Fibroblast of skin of abdomen (primary cell): ENCODE results near the gene EPHA7.

Experiments used
- DNase-seq: peaks from one replicate; pipeline ENCODE4 v3.0.0-alpha.2; 2013

EPHA7 gene

DNA sequence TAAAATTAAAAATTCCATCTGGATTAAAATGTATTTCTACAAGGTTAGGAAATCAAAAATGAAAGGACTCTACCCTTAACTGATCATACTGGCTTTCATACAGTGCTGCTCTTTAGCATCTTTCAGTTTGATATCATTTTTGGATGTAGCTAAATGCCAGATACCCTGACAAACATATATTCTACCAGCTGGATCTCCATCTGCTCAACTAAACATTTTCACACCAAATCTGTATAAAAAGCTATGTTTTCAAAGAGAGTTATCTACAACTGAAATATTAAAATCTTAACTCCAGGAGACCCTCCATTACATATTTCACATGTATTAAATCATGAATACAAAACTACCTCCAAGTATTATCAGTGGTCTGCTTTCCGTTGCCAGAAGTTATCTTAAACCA lies 95.7 kb downstream of the EPHA7 start:
- DNase-seq: no peak

DNA sequence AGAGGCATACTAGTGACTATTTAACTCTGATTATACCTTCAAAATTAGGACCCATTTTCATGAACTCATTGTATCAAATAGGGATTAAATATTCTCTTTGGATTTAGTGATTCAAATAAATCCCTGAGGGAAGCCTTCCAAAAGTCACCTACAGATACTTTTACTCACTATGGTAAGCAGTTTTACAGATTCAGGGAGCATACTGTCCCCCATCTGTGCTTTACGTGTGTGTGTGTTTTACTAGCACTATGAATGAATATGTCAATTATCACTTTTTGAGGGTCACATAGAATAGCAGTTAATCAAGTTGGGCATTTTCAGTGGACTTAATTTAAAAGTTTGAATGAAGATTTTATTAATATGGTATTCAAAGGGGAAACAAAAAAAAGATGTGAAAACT lies 96.7 kb downstream of the EPHA7 start:
- DNase-seq: no peak

DNA sequence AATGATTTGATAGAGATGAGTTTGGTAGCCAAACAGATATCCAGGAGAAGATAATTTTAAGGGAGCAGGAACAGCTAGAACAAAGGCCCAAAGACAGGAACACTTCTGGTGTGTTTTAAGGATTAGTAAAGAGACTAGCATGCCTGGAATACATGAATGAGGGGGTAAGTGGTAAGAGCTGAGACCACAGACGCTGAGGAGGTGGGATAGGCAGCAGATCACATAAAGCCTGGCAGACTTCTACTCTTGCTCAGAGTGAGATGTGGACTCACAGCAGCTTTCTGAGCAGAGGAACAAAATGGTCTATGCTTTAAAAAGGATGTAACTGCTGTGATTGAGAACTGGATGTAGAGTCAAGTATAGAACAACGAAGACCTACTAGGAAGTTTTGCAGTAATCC lies 100.1 kb downstream of the EPHA7 start:
- no peak for DNase-seq

DNA sequence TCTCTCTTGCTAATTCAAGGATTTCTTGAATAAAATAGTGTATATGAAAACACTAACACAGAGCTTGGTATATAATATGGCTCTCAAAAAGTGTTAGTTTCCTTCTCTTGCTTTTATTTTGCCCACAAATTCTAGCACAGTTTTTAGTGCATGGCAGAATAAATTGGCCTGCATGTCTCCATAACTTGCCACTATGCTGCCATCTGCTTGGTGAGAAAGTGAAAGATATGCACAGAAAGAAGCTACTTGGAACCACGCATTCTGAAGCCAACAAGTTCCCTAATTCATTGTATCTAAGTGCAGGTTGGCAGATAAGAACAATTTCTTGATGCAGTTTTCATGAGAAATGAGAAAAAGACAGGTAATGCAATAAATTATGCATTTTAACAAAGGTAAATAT lies 101.2 kb downstream of the EPHA7 start:
- DNase-seq: no peak

DNA sequence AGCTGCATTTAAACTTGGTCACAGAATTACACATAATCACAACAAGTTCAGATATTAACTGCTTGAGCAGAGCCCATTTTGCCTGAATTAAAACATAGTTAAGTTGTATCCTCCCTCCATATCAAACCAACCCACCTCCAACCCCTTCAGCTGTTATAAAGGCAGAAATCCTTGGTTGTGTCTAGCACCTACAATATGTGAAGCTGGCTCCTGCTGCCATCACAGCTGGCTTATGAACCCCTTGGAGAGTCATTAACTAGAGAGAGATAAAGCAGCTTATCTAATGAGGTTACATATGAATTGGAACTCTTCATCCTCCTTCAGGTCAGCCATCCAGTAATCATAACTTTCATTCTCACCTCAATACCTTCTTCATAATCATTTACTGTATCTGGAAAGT lies 101.8 kb downstream of the EPHA7 start:
- DNase-seq: no peak

DNA sequence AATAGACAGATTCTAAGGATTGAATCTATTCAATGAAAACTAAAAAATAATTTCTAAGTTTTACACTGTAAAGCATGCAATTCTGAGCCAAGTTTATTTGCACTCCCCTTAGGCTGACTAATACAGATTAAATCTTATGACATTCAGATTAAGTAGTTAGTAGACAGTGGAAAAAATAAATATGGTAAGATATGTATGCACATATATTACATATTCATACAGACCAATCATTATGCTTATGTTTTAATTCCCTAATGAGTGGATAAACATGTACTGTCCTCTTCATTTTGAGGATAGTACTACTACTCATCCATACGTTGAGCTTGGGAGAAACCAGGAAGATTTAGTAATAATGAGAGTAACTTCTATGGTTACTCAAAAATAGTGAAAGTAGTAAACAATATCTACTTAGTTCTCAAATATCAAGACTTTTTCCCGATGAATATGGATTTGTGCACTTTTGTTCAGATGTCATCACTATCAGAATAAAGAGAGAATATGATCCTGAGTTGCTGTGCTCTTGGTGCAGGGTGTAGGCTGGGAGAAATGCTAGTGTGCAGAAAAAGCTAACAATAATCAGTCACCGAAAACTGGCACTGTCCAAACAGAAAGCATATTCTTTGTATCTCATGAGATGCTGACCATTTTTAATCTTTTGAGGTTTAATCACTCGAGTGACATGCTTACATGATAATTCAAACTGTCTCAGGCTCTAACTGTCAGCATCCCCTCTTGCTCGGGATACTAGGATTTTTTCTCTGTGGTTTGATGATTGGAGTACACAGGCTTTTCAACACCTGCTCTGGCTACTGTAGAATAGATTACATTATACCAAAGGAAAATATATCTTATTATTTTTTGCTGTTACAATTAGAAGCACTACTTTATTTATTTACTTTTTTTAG lies 111.6 kb downstream of the EPHA7 start:
- DNase-seq: no peak

DNA sequence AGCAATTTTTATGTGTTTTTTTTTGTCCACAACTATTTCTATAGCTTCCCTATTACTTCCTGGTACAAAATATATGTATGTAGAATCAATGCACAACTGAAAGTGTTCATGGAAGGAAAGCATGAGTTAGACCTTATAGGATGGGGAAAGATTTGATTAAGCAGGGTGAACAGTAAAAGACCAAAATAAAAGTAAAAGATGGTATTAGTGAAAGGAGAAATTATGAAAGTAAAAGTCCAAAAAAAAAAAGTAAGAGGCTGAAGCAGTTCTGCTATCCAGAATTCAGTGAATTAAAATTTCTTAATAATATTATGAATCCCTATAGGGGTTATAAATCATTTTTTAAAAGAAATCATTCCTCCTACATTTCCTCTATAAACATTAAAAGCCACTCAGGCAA lies 114.3 kb downstream of the EPHA7 start:
- no peak for DNase-seq

DNA sequence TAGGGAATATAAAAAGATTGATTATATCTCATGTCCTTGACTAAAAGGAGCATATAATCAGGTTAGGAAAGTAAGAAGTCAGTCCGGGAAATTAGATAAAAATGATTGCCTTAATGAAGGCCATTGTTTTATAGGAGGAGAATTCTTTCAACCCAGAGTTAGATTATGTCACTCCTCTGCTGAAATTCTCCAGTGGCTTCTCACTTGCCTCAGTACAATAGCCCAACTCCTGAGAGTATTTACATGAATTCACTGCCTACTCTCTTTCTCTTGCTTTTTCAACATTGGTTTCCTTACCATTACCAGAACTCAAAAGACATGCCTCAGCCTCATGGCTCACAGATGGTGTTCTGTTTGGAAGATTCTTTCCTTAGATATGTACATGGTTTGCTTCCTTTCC lies 114.9 kb downstream of the EPHA7 start:
- no peak for DNase-seq

DNA sequence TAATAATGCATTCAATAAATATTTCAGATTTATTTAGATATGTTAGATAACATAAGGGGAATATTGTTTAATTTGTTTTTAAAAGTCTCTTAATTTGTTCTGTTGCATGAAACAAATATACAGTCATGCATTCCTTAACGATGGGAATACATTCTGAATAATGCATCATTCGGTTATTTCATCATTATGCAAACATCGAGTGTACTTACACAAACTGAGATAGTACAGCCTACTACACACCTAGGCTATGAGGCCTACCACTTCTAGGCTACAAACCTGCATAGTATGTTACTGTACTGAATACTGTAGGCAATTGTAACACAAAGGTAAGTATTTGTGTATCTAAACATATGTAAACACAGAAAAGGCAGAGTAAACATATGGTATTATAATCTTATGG lies 118.7 kb downstream of the EPHA7 start:
- DNase-seq: no peak

DNA sequence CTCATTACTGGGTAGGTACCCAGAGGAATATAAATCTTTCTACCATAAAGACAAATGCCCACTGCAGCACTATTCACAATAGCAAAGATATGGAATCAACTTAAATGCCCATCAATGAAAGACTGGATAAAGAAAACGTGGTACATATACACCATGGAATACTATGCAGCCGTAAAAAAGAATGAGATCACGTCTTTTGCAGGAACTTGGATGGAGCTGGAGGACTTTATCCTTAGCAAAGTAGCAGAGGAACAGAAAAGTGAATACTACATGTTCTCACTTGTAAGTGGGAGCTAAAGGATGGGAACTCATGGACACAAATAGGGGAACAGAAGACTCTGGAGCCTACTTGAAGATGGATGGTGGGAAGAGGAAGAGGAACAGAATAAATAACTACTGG lies 119.7 kb downstream of the EPHA7 start:
- no peak for DNase-seq

DNA sequence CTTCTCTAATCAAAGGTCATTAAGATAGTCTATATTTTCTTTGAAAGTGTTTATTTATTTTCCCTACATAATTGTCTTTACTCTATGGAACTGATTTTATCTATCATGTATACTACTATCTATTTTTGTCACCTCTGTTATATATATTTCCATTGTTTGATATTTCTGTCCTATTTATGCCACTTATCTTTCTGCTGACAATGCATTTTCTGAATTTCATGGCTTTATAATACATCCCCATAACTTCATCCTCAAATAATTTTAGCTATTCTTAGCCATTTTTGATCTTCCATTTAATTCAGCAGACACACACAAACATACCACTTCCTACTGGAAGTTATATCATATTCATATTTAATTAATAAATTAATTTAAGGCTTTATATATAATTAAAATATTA lies 123.7 kb downstream of the EPHA7 start:
- DNase-seq: no peak

DNA sequence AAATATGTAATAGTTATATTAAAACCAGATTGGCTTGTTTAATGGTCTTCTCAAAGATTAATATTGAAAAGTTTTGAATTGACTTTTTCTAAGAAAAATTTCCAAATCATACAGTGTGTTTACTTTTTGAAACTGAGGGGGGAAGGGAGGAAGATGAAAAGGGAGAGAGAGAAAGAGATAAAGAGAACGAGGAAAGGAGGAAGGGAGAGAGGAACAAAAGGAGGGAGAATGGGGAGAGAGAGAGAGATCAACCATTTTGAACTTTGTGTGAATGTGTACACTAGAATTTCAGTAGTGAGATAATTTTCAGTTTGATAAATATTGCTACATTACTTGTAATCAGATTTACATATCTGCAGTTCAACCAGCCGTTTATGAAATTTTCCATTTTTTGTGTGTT lies 124.5 kb downstream of the EPHA7 start:
- no peak for DNase-seq

DNA sequence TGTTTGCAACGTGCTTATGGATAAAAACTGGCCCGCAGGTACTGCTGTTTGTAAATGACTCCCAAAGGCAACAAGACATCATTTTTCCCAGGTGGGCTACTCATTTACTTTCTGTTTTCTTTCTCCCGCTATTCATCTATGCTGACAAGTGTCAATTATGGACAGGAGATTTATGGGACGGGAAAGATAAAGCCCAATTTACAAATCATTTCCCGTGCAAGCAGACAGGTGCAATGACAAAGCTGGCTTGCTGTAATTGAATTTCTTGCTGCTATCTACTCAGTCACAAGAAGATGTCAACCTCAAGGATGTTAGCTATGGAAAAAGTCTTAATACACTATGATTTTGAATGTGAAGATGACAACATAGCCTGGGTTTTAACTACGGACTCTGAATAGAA lies 125.5 kb downstream of the EPHA7 start:
- no peak for DNase-seq

DNA sequence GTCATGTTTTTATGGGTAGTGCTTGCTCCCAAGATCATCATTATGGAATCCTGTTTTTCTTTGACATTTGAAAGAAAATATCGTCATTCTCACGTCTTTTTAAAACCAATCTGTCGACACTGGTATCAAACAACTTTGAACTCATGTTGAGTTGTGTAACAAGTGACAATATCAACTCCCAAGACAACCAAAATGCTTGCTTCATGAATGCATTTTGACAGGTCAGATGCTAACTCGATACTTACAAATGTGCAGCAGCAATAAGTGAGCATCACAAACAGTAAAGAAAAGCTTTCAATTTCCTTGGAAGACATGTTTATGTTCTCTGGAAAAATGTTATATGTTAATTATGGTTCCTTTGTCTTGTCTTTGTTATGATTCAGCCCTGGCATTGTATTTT lies 125.9 kb downstream of the EPHA7 start:
- no peak for DNase-seq

DNA sequence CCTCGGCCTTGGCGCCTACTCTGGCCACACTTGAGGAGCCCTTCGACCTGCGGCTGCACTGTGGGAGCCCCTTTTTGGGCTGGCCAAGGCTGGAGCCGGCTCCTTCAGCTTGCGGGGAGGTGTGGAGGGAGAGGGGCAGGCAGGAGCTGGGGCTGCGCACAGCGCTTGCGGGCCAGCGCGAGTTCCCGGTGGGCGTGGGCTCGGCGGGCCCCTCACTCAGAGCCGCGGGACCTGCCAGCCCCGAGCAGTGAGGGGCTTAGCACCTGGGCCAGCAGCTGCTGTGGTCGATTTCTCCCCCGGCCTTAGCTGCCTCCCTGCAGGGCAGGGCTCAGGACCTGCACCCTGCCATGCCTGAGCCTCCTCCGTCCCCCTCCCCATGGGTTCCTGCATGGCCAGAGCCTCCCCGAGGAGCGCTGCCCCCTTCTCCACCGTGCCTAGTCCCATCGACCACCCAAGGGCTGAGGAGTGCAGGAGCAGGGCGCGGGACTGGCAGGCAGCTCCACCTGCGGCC lies 136.8 kb downstream of the EPHA7 start:
- no peak for DNase-seq

DNA sequence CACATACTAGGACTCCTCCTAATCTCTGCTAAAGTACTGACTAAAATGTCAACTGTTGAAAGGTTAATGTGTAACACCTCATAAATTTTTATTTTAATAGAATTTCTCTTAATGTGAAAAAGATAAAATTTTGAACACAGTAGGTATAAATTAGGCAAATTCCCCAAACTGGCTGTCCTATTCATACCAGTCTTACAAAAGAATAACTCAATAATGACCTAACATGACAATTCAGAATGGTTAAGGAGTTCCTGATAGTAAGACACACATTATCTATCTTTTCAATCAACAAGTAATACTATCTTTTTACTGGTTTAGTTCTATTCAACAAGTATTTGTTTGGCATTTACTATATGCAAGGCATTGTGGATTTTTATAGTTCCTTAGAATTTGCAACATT lies 141.1 kb downstream of the EPHA7 start:
- DNase-seq: no peak

DNA sequence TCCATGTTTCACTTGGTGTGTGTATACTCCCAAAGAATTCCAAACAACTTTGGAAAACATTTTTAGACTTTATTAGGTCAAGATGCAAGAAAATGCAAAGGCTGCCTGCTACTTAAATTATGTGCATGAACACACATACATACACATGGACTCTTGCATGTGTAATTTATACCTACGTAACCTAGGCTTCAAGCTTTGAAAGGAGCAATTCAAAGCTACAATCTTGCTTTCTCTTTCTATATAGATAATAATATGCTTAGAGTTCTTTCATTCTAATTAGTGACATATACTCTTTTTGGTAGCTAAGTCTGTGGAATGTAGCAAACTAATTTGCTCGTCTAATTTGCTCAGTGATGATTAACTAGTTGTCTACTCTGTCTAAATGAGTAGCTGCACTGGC lies 146.5 kb downstream of the EPHA7 start:
- no peak for DNase-seq

DNA sequence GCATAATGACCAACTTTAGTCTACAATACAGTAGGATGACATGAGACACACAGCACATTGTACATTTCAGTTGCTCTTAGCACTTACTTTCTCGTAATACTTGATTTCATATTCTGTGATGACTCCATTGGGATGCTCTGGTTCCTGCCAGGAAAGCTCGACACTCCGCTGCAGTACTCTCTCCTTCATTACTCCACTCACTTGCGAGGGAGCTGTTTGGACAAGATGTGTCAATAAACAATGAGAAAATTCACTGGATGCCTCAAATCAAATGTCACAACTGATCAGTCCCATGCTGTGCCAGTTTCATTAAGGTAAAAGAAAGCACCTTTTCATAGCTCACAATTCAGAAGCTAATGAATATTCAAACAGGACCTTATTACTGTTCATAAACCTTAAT lies 147.1 kb downstream of the EPHA7 start:
- no peak for DNase-seq

DNA sequence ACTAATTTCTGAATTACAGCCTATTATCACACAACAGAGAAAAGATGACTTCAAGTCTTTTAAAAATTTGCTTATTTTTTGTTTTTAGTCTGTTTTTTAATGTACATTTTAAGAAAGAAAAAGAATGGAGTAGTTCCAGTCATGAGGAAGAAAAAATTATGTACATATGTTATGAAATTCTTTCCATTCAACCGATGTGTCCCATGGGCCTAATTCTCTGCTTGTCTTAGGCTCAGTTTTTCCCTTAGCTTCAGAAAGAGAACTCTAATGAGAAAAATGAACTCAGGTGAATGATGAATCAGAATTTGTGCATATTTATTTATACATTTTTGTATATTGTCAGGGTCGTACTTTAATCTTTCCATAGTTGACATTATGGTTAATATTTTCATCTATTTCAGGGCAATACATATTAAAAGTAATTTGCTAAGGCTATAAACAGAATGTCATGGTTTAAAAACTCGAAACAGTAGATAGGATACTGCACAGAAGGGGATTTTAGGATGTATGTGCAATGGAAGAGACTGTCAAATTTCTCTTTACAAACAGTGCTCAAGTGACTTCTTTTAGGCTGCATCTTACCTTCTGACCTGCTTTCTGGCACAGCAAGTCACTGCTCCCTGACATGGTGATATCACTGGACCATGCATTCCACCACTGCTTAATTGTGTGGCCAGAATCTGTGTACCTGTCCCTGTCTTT lies 153.1 kb downstream of the EPHA7 start:
- no peak for DNase-seq

DNA sequence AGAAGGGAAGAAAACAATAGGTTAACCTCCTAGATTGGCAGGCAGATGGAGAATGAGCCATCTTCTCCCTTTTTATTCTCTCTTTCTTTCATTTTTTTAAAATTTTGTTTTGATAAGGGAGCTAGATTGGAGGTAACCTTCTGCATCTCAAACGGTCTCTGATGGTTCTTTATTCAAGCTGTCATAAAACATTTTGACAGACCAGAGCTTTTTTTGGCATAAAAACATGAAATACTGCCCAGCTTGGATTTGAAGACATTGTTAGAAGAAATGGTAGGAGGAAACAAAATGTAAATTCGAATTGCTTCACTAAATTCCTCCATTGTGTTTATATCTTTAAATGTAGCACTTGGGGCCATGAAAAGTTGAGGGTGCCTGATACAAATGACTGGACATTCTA lies 158.5 kb downstream of the EPHA7 start:
- DNase-seq: no peak

DNA sequence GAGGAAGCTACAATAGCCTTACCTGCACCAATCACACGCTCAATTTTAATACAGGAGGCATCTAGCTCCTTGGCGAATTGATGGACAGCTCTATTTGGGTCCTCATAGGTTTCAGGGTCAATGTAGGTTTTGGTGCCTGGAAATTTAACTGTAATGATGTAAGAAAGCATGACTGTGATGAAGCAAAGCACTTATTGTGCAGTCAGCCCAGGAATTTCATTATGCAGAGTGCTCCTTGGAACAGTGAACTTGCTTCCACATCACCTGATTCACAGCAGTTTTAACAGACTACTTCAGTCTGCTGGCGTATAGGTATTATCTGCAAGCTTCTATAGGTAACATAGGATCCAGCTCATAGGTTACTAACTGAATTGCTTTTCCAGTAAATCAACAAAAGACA lies 160.0 kb downstream of the EPHA7 start:
- no peak for DNase-seq

DNA sequence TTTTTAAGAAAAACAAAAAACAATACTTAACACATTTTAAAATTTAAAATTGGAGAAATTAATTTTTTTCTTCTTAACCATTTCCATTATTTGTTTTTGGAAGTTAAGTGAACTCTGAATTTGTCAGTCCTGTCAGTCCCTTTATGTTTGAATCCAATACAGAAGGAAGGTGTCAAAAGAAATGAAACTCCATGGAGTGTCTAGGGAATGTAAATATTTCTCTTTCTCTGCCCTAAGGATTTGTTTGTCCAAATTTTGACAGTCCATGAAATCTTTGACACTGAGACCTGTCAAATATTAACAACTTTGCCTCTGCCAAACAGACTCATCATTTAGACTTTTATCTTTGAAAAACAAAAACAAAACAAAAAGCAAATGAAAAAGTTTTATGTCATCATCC lies 166.4 kb downstream of the EPHA7 start:
- no peak for DNase-seq

DNA sequence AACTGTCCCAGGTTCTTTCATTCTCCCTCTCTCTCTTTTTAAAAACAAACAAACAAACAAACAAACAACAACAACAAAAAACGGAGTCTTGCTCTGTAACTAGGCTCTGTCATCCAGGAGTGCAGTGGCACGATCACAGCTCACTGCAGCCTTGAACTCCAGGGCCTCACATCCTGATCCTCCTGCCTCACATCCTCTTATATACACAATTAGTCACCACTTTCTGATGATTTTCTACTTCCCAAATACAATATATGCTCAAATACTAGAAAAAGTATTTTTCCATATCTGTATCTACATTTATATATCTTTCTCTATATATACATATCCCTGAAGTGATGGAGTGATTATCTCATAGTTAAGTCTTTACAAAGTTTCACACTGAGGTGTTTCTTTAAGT lies 170.7 kb downstream of the EPHA7 start:
- no peak for DNase-seq

DNA sequence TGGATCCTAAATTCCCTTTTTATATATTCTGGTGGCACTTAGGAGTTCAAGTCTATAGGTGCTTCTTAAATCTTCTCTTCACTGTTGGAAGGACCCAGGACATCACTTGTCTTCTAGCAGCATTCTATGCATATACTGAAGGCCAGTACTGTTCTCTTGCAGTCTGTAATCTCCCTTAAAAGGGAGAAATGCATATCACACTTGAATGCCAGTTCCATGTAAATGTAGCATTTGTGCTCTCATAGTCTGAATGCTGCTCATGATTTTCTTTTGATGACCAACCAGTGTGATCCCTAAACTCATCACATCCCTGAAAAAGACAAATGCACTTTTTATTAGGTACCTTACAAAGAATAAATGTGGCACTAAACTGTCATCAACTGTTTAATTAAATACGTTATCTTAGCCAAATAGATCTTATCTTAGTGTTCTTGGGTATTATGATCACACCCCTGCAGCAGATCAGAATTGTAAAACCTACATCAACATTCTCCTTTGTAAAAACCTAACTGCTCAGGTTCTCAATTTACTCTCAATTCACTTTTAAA lies 176.1 kb downstream of the EPHA7 start:
- DNase-seq: no peak
